Astrocyte (in vitro differentiated cells and primary cell): Measurements from ENCODE around the gene CGA. TPM values are rescaled to one million over a fixed set of nuclear protein-coding genes. Genes with fewer than 3 reads are reported as not detected.

Experiments
- DNase-seq: peaks from one replicate; pipeline ENCODE4 v3.0.0-alpha.2; 2010; ENCODE audit warnings: low read depth
- FAIRE-seq: peaks from 2 replicates; lab custom pipeline; 2011; peaks lifted over from hg19 to GRCh38; lab: Jason Lieb, UNC
- H2AFZ ChIP-seq: 2 replicates; pipeline ENCODE4 v1.6.0; 2012; ENCODE audit warnings: low read depth, low read length, inconsistent platforms
- H3K27ac ChIP-seq: 2 replicates; pipeline ENCODE4 v1.5.1; 2011; ENCODE audit warnings: low read depth, low read length, inconsistent platforms
- H3K27me3 ChIP-seq: 2 replicates; pipeline ENCODE4 v1.6.0; 2011; ENCODE audit warnings: low read length, inconsistent platforms; ENCODE audit not compliant: insufficient read depth
- H3K36me3 ChIP-seq: 2 replicates; pipeline ENCODE4 v1.5.1; 2011; ENCODE audit warnings: low read length, inconsistent platforms; ENCODE audit not compliant: insufficient read depth
- H3K4me1 ChIP-seq: 2 replicates; pipeline ENCODE4 v1.5.1; 2011; ENCODE audit warnings: low read length, inconsistent platforms; ENCODE audit not compliant: insufficient read depth
- H3K4me2 ChIP-seq: 2 replicates; pipeline ENCODE4 v1.6.0; 2012; ENCODE audit warnings: low read length, inconsistent platforms
- H3K4me3 ChIP-seq: 2 replicates; pipeline ENCODE4 v1.5.1; 2011; ENCODE audit warnings: low read depth, mild to moderate bottlenecking, low read length, inconsistent platforms; ENCODE audit not compliant: insufficient read depth
- H3K79me2 ChIP-seq: 2 replicates; pipeline ENCODE4 v1.6.0; 2012; ENCODE audit warnings: mild to moderate bottlenecking, low read length, inconsistent platforms; ENCODE audit not compliant: insufficient read depth
- H3K9ac ChIP-seq: 2 replicates; pipeline ENCODE4 v1.6.0; 2012; ENCODE audit warnings: mild to moderate bottlenecking, low read length, inconsistent platforms
- H3K9me3 ChIP-seq: 2 replicates; pipeline ENCODE4 v1.5.1; 2012; ENCODE audit warnings: low read depth, mild to moderate bottlenecking, low read length, inconsistent platforms; ENCODE audit not compliant: insufficient read depth
- H4K20me1 ChIP-seq: 2 replicates; pipeline ENCODE4 v1.6.0; 2012; ENCODE audit warnings: low read length, inconsistent platforms; ENCODE audit not compliant: insufficient read depth
- H3K27ac Mint-ChIP-seq: one replicate; pipeline ENCODE4 v1.8.0; 2021; ENCODE audit warnings: mild to moderate bottlenecking, mixed read lengths; ENCODE audit not compliant: unreplicated experiment
- H3K27me3 Mint-ChIP-seq: one replicate; pipeline ENCODE4 v1.8.0; 2021; ENCODE audit warnings: low read depth, mixed read lengths; ENCODE audit not compliant: unreplicated experiment
- H3K36me3 Mint-ChIP-seq: one replicate; pipeline ENCODE4 v1.8.0; 2021; ENCODE audit warnings: low read depth, mixed read lengths; ENCODE audit not compliant: unreplicated experiment
- H3K4me1 Mint-ChIP-seq: one replicate; pipeline ENCODE4 v1.8.0; 2021; ENCODE audit warnings: low read depth, mixed read lengths; ENCODE audit not compliant: unreplicated experiment
- H3K4me3 Mint-ChIP-seq: one replicate; pipeline ENCODE4 v1.8.0; 2021; ENCODE audit warnings: mild to moderate bottlenecking, moderate library complexity, mixed read lengths; ENCODE audit not compliant: unreplicated experiment
- H3K9me3 Mint-ChIP-seq: one replicate; pipeline ENCODE4 v1.8.0; 2021; ENCODE audit warnings: mild to moderate bottlenecking, mixed read lengths; ENCODE audit not compliant: unreplicated experiment
- CTCF ChIP-seq: IDR thresholded peaks from 2 replicates; pipeline ENCODE4 v1.5.1; 2011; ENCODE audit warnings: low read depth, mild to moderate bottlenecking, inconsistent platforms, low read length, moderate library complexity; ENCODE audit not compliant: insufficient read depth
- EZH2 ChIP-seq: IDR thresholded peaks from 2 replicates; pipeline ENCODE4 v1.6.1; 2012; ENCODE audit warnings: mild to moderate bottlenecking, low read length, inconsistent platforms; ENCODE audit not compliant: insufficient read depth
- total RNA-seq: library from RNA; stranded (reverse); gene quantifications from 2 replicates; pipeline ENCODE4 v1.2.1, GENCODE V29; 2021

CGA gene
- total RNA-seq, 1 donor from 2014 or later = 2.0 TPM

GRCh38 chr6:87103977-87104601 lies 9.2 kb upstream of the CGA start:
- H3K27ac ChIP-seq = no peak overlapping the region
- no peaks in the 10 kb centered on the region for H4K20me1 ChIP-seq
- no peaks in the 10 kb centered on the region for H3K79me2 ChIP-seq
- H3K4me1 ChIP-seq = peaks cover 3% of the 10 kb centered on the region
- Mint-ChIP-seq H3K27ac (no peak overlapping the region), H3K36me3 (no peaks in the 10 kb centered on the region), H3K9me3 (peaks cover 2% of the 10 kb centered on the region), H3K4me3 (no peak overlapping the region), H3K4me1 (no peaks in the 10 kb centered on the region), H3K27me3 (no peaks in the 10 kb centered on the region)
- no peak overlapping the region for H2AFZ ChIP-seq
- no peaks in the 10 kb centered on the region for H3K36me3 ChIP-seq
- no peak overlapping the region for H3K4me2 ChIP-seq
- FAIRE-seq = no peak
- H3K4me3 ChIP-seq = no peak overlapping the region
- DNase-seq = no peak
- no peaks in the 10 kb centered on the region for H3K9me3 ChIP-seq
- H3K27me3 ChIP-seq = no peaks in the 10 kb centered on the region
- no peak overlapping the region for H3K9ac ChIP-seq
- TF ChIP-seq CTCF (no peak), EZH2 (no peak)

- peaks cover 3% of the 10 kb centered on the region for H3K4me1 ChIP-seq
- no peak overlapping the region for H3K9ac ChIP-seq
- no peak for FAIRE-seq
- H3K36me3 Mint-ChIP-seq = no peaks in the 10 kb centered on the region
- H3K9me3 Mint-ChIP-seq = no peaks in the 10 kb centered on the region
- no peaks in the 10 kb centered on the region for H3K27me3 ChIP-seq
- no peak overlapping the region for H3K27ac Mint-ChIP-seq
- H3K4me2 ChIP-seq = no peak overlapping the region
- H3K9me3 ChIP-seq = no peaks in the 10 kb centered on the region
- no peak overlapping the region for H2AFZ ChIP-seq
- TF ChIP-seq CTCF = no peak
- no peak for TF ChIP-seq EZH2
- H3K27me3 Mint-ChIP-seq = no peaks in the 10 kb centered on the region
- H3K4me3 ChIP-seq = no peak overlapping the region
- no peaks in the 10 kb centered on the region for H3K79me2 ChIP-seq
- no peak for DNase-seq
- H3K4me1 Mint-ChIP-seq = no peaks in the 10 kb centered on the region
- no peak overlapping the region for H3K27ac ChIP-seq
- no peaks in the 10 kb centered on the region for H3K36me3 ChIP-seq
- H3K4me3 Mint-ChIP-seq = no peak overlapping the region
- no peaks in the 10 kb centered on the region for H4K20me1 ChIP-seq
Observed at GRCh38 chr6:87102151-87102621, 7.3 kb upstream of the CGA start.

GRCh38 chr6:87101067-87101466 lies 6.2 kb upstream of the CGA start:
- Mint-ChIP-seq H3K27ac (no peak overlapping the region), H3K27me3 (no peaks in the 10 kb centered on the region), H3K36me3 (no peaks in the 10 kb centered on the region), H3K9me3 (no peaks in the 10 kb centered on the region), H3K4me1 (no peaks in the 10 kb centered on the region), H3K4me3 (no peak overlapping the region)
- Histone ChIP-seq H3K4me1 (peaks cover under 1% of the 10 kb centered on the region), H3K79me2 (no peaks in the 10 kb centered on the region), H3K9me3 (no peaks in the 10 kb centered on the region), H3K4me3 (no peak overlapping the region), H2AFZ (no peak overlapping the region), H3K27me3 (no peaks in the 10 kb centered on the region), H3K9ac (no peak overlapping the region), H4K20me1 (no peaks in the 10 kb centered on the region), H3K36me3 (no peaks in the 10 kb centered on the region), H3K4me2 (no peak overlapping the region), H3K27ac (no peak overlapping the region)
- TF ChIP-seq CTCF (no peak), EZH2 (no peak)
- FAIRE-seq (no peak), DNase-seq (no peak)
